ENCODE data around the gene IL2RA.

Gene IL2RA

GRCh38 chr10:6035101-6035834 lies 26.9 kb downstream of the IL2RA start:
- Histone ChIP-seq H3K9me3 (ENCODE audit: insufficient read depth, low read depth, low read length) (peaks cover 8% of the 10 kb centered on the region), H3K27me3 (ENCODE audit: insufficient read depth, low read length, poor library complexity, severe bottlenecking) (no peaks in the 10 kb centered on the region), H3K9me2 (replicated peaks; ENCODE audit: low read depth, low read length) (no peaks in the 10 kb centered on the region), H3K4me3 (ENCODE audit: low read length, poor library complexity, severe bottlenecking) (no peak overlapping the region), H3F3A (ENCODE audit: low read depth) (no peaks in the 10 kb centered on the region), H3K4me1 (ENCODE audit: insufficient read depth, low read length, poor library complexity, severe bottlenecking) (peaks cover 12% of the 10 kb centered on the region), H4K20me1 (ENCODE audit: insufficient read depth, low read length, poor library complexity, severe bottlenecking) (no peaks in the 10 kb centered on the region), H3K79me2 (ENCODE audit: insufficient read depth, low read length) (no peaks in the 10 kb centered on the region), H3K4me2 (ENCODE audit: low read depth, low read length, poor library complexity, severe bottlenecking) (no peak overlapping the region), H2AFZ (ENCODE audit: low read length) (no peak overlapping the region), H3K9ac (ENCODE audit: low read depth, low read length, poor library complexity, severe bottlenecking) (no peak overlapping the region), H3K36me3 (ENCODE audit: insufficient read depth, low read length) (no peaks in the 10 kb centered on the region)
- no peak for TF ChIP-seq EZH2phosphoT487 (IDR thresholded peaks at IDR 0.05; ENCODE audit: borderline replicate concordance)
- no peak for TF ChIP-seq CTCF (conservative IDR thresholded peaks at IDR 0.05; ENCODE audit: low read length)

- H3K4me3 ChIP-seq (ENCODE audit: low read length, poor library complexity, severe bottlenecking): no peak overlapping the region
- H3K27me3 ChIP-seq (ENCODE audit: insufficient read depth, low read length, poor library complexity, severe bottlenecking): no peaks in the 10 kb centered on the region
- H3K9me3 ChIP-seq (ENCODE audit: insufficient read depth, low read depth, low read length): peaks cover 8% of the 10 kb centered on the region
- H3F3A ChIP-seq (ENCODE audit: low read depth): no peaks in the 10 kb centered on the region
- TF ChIP-seq EZH2phosphoT487 (IDR thresholded peaks at IDR 0.05; ENCODE audit: borderline replicate concordance): no peak
- TF ChIP-seq CTCF (conservative IDR thresholded peaks at IDR 0.05; ENCODE audit: low read length): no peak
- peaks cover 12% of the 10 kb centered on the region for H3K4me1 ChIP-seq (ENCODE audit: insufficient read depth, low read length, poor library complexity, severe bottlenecking)
- no peak overlapping the region for H3K9ac ChIP-seq (ENCODE audit: low read depth, low read length, poor library complexity, severe bottlenecking)
- no peaks in the 10 kb centered on the region for H3K36me3 ChIP-seq (ENCODE audit: insufficient read depth, low read length)
- H4K20me1 ChIP-seq (ENCODE audit: insufficient read depth, low read length, poor library complexity, severe bottlenecking): no peaks in the 10 kb centered on the region
- no peak overlapping the region for H2AFZ ChIP-seq (ENCODE audit: low read length)
- no peak overlapping the region for H3K4me2 ChIP-seq (ENCODE audit: low read depth, low read length, poor library complexity, severe bottlenecking)
- no peaks in the 10 kb centered on the region for H3K79me2 ChIP-seq (ENCODE audit: insufficient read depth, low read length)
- no peaks in the 10 kb centered on the region for H3K9me2 ChIP-seq (replicated peaks; ENCODE audit: low read depth, low read length)
Observed at GRCh38 chr10:6034371-6034770, 27.8 kb downstream of the IL2RA start.

GRCh38 chr10:6033954-6034353 lies 28.2 kb downstream of the IL2RA start:
- H3K4me3 ChIP-seq (ENCODE audit: low read length, poor library complexity, severe bottlenecking): no peak overlapping the region
- no peaks in the 10 kb centered on the region for H3K79me2 ChIP-seq (ENCODE audit: insufficient read depth, low read length)
- no peaks in the 10 kb centered on the region for H4K20me1 ChIP-seq (ENCODE audit: insufficient read depth, low read length, poor library complexity, severe bottlenecking)
- H3K4me1 ChIP-seq (ENCODE audit: insufficient read depth, low read length, poor library complexity, severe bottlenecking): peaks cover 12% of the 10 kb centered on the region
- no peaks in the 10 kb centered on the region for H3K36me3 ChIP-seq (ENCODE audit: insufficient read depth, low read length)
- no peak overlapping the region for H3K9ac ChIP-seq (ENCODE audit: low read depth, low read length, poor library complexity, severe bottlenecking)
- no peak for TF ChIP-seq EZH2phosphoT487 (IDR thresholded peaks at IDR 0.05; ENCODE audit: borderline replicate concordance)
- no peak for TF ChIP-seq CTCF (conservative IDR thresholded peaks at IDR 0.05; ENCODE audit: low read length)
- no peaks in the 10 kb centered on the region for H3K27me3 ChIP-seq (ENCODE audit: insufficient read depth, low read length, poor library complexity, severe bottlenecking)
- H3K9me2 ChIP-seq (replicated peaks; ENCODE audit: low read depth, low read length): no peaks in the 10 kb centered on the region
- H3K9me3 ChIP-seq (ENCODE audit: insufficient read depth, low read depth, low read length): peaks cover 8% of the 10 kb centered on the region
- no peak overlapping the region for H3K4me2 ChIP-seq (ENCODE audit: low read depth, low read length, poor library complexity, severe bottlenecking)
- H3F3A ChIP-seq (ENCODE audit: low read depth): no peaks in the 10 kb centered on the region
- no peak overlapping the region for H2AFZ ChIP-seq (ENCODE audit: low read length)
